ENCODE data around the gene FOXL1.

DNA sequence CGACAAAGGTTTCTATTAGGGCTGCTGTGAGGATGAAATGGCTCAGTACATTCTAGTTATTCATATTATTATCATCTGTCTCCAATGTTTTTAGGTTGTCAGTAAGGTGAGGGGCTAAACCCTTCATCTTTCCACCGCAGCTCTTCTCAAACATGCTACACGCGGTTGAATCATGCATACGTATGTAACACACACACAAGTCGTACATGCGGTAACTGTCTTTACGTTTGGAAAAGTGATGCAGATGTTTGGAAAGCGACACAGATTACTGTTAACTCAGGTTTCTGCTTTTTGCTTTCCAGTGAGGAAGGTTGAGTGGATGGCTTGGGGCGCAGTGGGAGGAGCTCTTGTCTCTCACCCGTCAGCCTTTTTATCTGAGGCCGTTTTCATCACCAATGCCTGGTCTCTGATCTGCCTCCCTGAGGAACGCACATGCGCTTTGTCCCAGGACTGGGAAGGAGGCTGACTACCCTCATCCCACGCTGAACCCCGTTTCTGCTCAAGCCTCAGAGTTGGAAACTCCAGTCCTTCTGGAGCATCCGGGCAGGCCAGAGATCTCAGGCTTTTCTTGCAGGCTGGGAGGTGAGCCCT, 3.2 kb upstream of the FOXL1 start:
- TF ChIP-seq POLR2A (IDR thresholded peaks at IDR 0.05; ENCODE audit: low read depth), result no peak
- TF ChIP-seq, protein P1, sequence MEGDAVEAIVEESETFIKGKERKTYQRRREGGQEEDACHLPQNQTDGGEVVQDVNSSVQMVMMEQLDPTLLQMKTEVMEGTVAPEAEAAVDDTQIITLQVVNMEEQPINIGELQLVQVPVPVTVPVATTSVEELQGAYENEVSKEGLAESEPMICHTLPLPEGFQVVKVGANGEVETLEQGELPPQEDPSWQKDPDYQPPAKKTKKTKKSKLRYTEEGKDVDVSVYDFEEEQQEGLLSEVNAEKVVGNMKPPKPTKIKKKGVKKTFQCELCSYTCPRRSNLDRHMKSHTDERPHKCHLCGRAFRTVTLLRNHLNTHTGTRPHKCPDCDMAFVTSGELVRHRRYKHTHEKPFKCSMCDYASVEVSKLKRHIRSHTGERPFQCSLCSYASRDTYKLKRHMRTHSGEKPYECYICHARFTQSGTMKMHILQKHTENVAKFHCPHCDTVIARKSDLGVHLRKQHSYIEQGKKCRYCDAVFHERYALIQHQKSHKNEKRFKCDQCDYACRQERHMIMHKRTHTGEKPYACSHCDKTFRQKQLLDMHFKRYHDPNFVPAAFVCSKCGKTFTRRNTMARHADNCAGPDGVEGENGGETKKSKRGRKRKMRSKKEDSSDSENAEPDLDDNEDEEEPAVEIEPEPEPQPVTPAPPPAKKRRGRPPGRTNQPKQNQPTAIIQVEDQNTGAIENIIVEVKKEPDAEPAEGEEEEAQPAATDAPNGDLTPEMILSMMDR (IDR thresholded peaks at IDR 0.05), result no peak

Measured in esophagus muscularis mucosa (tissue), 3 donors.